K562 (cell line): ENCODE results near the gene PHYHD1. TPM values are rescaled to one million over a fixed set of nuclear protein-coding genes. Genes with fewer than 3 reads are reported as not detected.

Source experiments
- ASH1L ChIP-seq: fragments of 450-650 bp; IDR thresholded peaks from 2 replicates; pipeline ENCODE4 v1.6.1; 2018; ENCODE audit warnings: borderline replicate concordance, mild to moderate bottlenecking, low read depth; ENCODE audit not compliant: partially characterized antibody
- HCFC1 ChIP-seq: IDR thresholded peaks from 2 replicates; pipeline ENCODE4 v1.6.1; 2012; ENCODE audit warnings: low read depth, low read length, improper control_type of control experiment
- HOMEZ ChIP-seq: fragments of 250-450 bp; sonication (Bioruptor Pico); IDR thresholded peaks from 2 replicates; pipeline ENCODE4 v1.4.0; 2020; ENCODE audit warnings: mild to moderate bottlenecking, moderate library complexity
- LCOR ChIP-seq: sonication (generic); formaldehyde crosslinking; IDR thresholded peaks from 2 replicates; pipeline ENCODE4 v1.8.0; 2022; ENCODE audit warnings: mild to moderate bottlenecking, missing genetic modification reagents
- LEF1 ChIP-seq: fragments of 450-650 bp; IDR thresholded peaks from 2 replicates; pipeline ENCODE4 v1.6.1; 2016; ENCODE audit warnings: mild to moderate bottlenecking
- NR0B1 ChIP-seq: fragments of 450-650 bp; IDR thresholded peaks from one replicate; pipeline ENCODE4 v1.6.1; 2018; ENCODE audit warnings: mild to moderate bottlenecking, moderate library complexity; ENCODE audit not compliant: partially characterized antibody
- NR4A1 ChIP-seq, 2 experiments: fragments of 250-450 bp in 1 of 2; fragments of 450-650 bp in 1 of 2; sonication (Bioruptor Pico) in 1 of 2; IDR thresholded peaks; 2 replicates each; pipeline versions ENCODE4 v1.4.0 to v1.6.1; 2016 to 2020; ENCODE audit warnings: mild to moderate bottlenecking in 2 of 2, missing compliant biosample characterization in 1 of 2, missing genetic modification characterization in 1 of 2, moderate library complexity in 1 of 2
- NUFIP1 ChIP-seq: fragments of 450-650 bp; IDR thresholded peaks from 2 replicates; pipeline ENCODE4 v1.6.1; 2018; ENCODE audit not compliant: partially characterized antibody
- PHTF2 ChIP-seq: fragments of 250-450 bp; sonication (Bioruptor Pico); IDR thresholded peaks from 2 replicates; pipeline ENCODE4 v1.5.0; 2021; ENCODE audit warnings: mild to moderate bottlenecking
- TAL1 ChIP-seq: fragments of 450-650 bp; IDR thresholded peaks from 2 replicates; pipeline ENCODE4 v1.6.1; 2016; ENCODE audit warnings: mild to moderate bottlenecking
- TCF7 ChIP-seq: sonication (generic); IDR thresholded peaks from 2 replicates; pipeline ENCODE4 v1.6.1; 2016; ENCODE audit warnings: antibody characterized with exemption, borderline replicate concordance
- ZNF121 ChIP-seq: sonication (generic); formaldehyde crosslinking; conservative IDR thresholded peaks from 2 replicates; pipeline ENCODE4 v1.8.0; 2022; ENCODE audit warnings: missing genetic modification reagents
- polyA plus RNA-seq, 8 experiments: library from polyadenylated mRNA; depleted of rRNA in 4 of 8; stranded (reverse) in 5 of 8; unstranded in 3 of 8; fragments of >200 nt; fragmentation: Nextera tagmentation in 2 of 8; fragmentation: Illumina TruSeq in 1 of 8; extraction: Ambion mirVana in 2 of 8; extraction: Trizol in 1 of 8; gene quantifications; 2 replicates each; pipeline versions ENCODE4 v1.2.1 to v1.2.3, GENCODE V29; 2011 to 2014; ENCODE audit warnings: inconsistent platforms in 1 of 8, missing spikeins in 1 of 8
- total RNA-seq, 7 experiments: library from RNA; depleted of rRNA in 6 of 7; stranded (reverse); fragments of >200 nt in 6 of 7; fragmentation: Illumina TruSeq in 2 of 7; extraction: Trizol in 2 of 7; gene quantifications; 2 replicates each; pipeline versions ENCODE4 v1.2.1 to v1.2.3, GENCODE V29; 2011 to 2021; ENCODE audit warnings: low replicate concordance in 1 of 7
- TF ChIP-seq, protein P1 (sequence below): fragments of 450-650 bp; IDR thresholded peaks from 2 replicates; pipeline ENCODE4 v1.6.1; 2016; ENCODE audit warnings: low read depth
- TF ChIP-seq, protein P2 (sequence below): fragments of 450-650 bp; formaldehyde crosslinking; IDR thresholded peaks from 2 replicates; pipeline ENCODE4 v1.4.0; 2022; ENCODE audit warnings: missing genetic modification characterization
- TF ChIP-seq, protein P3 (sequence below), 3 experiments: fragments of 200-800 bp in 1 of 3; sonication (Bioruptor generic) in 1 of 3; sonication (generic) in 1 of 3; formaldehyde crosslinking in 1 of 3; IDR thresholded peaks; 2 replicates each; pipeline versions ENCODE4 v1.6.1 to v1.8.0; 2016 to 2022; ENCODE audit warnings: mild to moderate bottlenecking in 2 of 3, missing compliant biosample characterization in 2 of 3, missing genetic modification characterization in 2 of 3, missing genetic modification reagents in 1 of 3

Gene PHYHD1
- total and polyA plus RNA-seq, 9 of the 15 experiments (the other 6 are each of a cell fraction or from before 2014, with no cell fraction given): 0.36 to 1.3 (median 0.80) TPM

DNA sequence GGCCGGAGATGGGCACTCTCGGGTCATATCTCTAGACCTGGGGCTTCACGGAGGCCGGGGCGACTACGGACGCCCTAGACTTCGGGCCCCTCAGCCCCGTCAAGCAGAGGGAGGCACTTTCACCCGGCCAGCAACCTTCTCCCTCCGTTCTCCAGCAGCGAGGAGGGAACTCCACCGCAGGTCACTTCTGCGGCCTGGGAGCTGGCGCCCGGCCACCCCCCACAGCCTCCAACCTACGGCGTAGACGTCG, 26.4 kb downstream of the PHYHD1 start (continued):
- TF ChIP-seq, protein P1, sequence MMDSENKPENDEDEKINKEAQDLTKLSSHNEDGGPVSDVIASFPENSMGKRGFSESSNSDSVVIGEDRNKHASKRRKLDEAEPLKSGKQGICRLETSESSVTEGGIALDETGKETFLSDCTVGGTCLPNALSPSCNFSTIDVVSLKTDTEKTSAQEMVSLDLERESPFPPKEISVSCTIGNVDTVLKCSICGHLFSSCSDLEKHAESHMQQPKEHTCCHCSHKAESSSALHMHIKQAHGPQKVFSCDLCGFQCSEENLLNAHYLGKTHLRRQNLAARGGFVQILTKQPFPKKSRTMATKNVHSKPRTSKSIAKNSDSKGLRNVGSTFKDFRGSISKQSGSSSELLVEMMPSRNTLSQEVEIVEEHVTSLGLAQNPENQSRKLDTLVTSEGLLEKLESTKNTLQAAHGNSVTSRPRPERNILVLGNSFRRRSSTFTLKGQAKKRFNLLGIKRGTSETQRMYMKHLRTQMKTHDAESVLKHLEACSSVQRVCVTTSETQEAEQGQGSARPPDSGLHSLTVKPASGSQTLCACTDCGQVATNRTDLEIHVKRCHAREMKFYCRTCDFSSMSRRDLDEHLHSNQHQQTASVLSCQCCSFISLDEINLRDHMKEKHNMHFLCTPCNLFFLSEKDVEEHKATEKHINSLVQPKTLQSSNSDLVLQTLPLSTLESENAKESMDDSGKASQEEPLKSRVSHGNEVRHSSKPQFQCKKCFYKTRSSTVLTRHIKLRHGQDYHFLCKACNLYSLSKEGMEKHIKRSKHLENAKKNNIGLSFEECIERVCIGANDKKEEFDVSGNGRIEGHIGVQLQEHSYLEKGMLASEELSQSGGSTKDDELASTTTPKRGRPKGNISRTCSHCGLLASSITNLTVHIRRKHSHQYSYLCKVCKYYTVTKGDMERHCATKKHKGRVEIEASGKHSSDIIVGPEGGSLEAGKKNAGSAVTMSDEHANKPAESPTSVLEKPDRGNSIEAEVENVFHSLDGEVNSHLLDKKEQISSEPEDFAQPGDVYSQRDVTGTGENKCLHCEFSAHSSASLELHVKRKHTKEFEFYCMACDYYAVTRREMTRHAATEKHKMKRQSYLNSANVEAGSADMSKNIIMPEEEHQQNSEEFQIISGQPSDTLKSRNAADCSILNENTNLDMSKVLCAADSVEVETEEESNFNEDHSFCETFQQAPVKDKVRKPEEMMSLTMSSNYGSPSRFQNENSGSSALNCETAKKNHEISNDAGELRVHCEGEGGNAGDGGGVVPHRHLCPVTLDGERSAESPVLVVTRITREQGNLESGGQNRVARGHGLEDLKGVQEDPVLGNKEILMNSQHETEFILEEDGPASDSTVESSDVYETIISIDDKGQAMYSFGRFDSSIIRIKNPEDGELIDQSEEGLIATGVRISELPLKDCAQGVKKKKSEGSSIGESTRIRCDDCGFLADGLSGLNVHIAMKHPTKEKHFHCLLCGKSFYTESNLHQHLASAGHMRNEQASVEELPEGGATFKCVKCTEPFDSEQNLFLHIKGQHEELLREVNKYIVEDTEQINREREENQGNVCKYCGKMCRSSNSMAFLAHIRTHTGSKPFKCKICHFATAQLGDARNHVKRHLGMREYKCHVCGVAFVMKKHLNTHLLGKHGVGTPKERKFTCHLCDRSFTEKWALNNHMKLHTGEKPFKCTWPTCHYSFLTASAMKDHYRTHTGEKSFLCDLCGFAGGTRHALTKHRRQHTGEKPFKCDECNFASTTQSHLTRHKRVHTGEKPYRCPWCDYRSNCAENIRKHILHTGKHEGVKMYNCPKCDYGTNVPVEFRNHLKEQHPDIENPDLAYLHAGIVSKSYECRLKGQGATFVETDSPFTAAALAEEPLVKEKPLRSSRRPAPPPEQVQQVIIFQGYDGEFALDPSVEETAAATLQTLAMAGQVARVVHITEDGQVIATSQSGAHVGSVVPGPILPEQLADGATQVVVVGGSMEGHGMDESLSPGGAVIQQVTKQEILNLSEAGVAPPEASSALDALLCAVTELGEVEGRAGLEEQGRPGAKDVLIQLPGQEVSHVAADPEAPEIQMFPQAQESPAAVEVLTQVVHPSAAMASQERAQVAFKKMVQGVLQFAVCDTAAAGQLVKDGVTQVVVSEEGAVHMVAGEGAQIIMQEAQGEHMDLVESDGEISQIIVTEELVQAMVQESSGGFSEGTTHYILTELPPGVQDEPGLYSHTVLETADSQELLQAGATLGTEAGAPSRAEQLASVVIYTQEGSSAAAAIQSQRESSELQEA: no peak
- no peak for TF ChIP-seq HOMEZ
- TF ChIP-seq LCOR: no peak
- no peak for TF ChIP-seq NR4A1 (CRISPR knock-in tag; IDR thresholded peaks at IDR 0.05)
- TF ChIP-seq NR4A1 (tag; IDR thresholded peaks at IDR 0.05): no peak
- no peak for TF ChIP-seq NUFIP1
- no peak for TF ChIP-seq PHTF2 (CRISPR knock-in tag)
- no peak for TF ChIP-seq TAL1
- TF ChIP-seq, protein P2, sequence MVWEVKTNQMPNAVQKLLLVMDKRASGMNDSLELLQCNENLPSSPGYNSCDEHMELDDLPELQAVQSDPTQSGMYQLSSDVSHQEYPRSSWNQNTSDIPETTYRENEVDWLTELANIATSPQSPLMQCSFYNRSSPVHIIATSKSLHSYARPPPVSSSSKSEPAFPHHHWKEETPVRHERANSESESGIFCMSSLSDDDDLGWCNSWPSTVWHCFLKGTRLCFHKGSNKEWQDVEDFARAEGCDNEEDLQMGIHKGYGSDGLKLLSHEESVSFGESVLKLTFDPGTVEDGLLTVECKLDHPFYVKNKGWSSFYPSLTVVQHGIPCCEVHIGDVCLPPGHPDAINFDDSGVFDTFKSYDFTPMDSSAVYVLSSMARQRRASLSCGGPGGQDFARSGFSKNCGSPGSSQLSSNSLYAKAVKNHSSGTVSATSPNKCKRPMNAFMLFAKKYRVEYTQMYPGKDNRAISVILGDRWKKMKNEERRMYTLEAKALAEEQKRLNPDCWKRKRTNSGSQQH (CRISPR knock-in tag): no peak
- no peak for TF ChIP-seq NR0B1
- TF ChIP-seq HCFC1: no peak
- TF ChIP-seq LEF1: no peak
- no peak for TF ChIP-seq ASH1L
- TF ChIP-seq ZNF121 (CRISPR knock-in tag): no peak; the same call in 1 of the 2 replicates
- TF ChIP-seq TCF7: no peak
- TF ChIP-seq, protein P3, sequence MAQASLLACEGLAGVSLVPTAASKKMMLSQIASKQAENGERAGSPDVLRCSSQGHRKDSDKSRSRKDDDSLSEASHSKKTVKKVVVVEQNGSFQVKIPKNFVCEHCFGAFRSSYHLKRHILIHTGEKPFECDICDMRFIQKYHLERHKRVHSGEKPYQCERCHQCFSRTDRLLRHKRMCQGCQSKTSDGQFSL (CRISPR knock-in tag; IDR thresholded peaks at IDR 0.05): peak; percentile 42; the same call in 1 of the 2 replicates
- TF ChIP-seq, protein P3 (tag; IDR thresholded peaks at IDR 0.05): no peak
